Endometrial microvascular endothelial cells (primary cell): Measurements from ENCODE around the gene GLI1. TPM values are rescaled to one million over a fixed set of nuclear protein-coding genes. Genes with fewer than 3 reads are reported as not detected.
"Not testable (repeated sequence)": the region's sequence is repeated elsewhere in the genome, so short reads cannot be mapped to it uniquely, and the experiment has no call there.

ENCODE experiments used
- in situ Hi-C: cut with HindIII; loops from 2 replicates; pipeline ENCODE4 v1.10.0; 2017; ENCODE audit warnings: low sequenced_read_pairs, low pct_unique_long_range_greater_than_20kb; ENCODE audit errors: inconsistent ontology term
- total RNA-seq: library from RNA; depleted of rRNA; stranded (reverse); fragments of >200 nt; gene quantifications from one replicate; pipeline ENCODE4 v1.2.3, GENCODE V29; 2015; ENCODE audit errors: inconsistent ontology term

The GLI1 gene
- total RNA-seq, 1 donor from 2014 or later: not detected

GRCh38 chr12:57438400-57438799 is 21.2 kb upstream of the GLI1 start:
- in situ Hi-C loops: no loop called here

GRCh38 chr12:57439762-57440266 is 19.8 kb upstream of the GLI1 start:
- in situ Hi-C loops: no loop called here

- in situ Hi-C loops: not testable (repeated sequence)
These were observed 18.2 kb upstream of the GLI1 start for GRCh38 chr12:57441393-57441792.

- in situ Hi-C loops: no loop called here
These were observed 17.6 kb upstream of the GLI1 start for GRCh38 chr12:57441846-57442427.

GRCh38 chr12:57444337-57444736 is 15.2 kb upstream of the GLI1 start:
- in situ Hi-C loops: not testable (repeated sequence)

GRCh38 chr12:57444744-57445143 is 14.8 kb upstream of the GLI1 start:
- in situ Hi-C loops: no loop called here

GRCh38 chr12:57446292-57446960 is 13.2 kb upstream of the GLI1 start:
- in situ Hi-C loops: no loop called here

- in situ Hi-C loops: no loop called here
These were observed 10.9 kb upstream of the GLI1 start for GRCh38 chr12:57448669-57449068.

- in situ Hi-C loops: no loop called here
These were observed 10.2 kb upstream of the GLI1 start for GRCh38 chr12:57449375-57449774.

- in situ Hi-C loops: no loop called here
These were observed 9.5 kb upstream of the GLI1 start for GRCh38 chr12:57450057-57450456.

GRCh38 chr12:57451233-57451778 is 8.3 kb upstream of the GLI1 start:
- in situ Hi-C loops: no loop called here

GRCh38 chr12:57452181-57452936 is 7.2 kb upstream of the GLI1 start:
- in situ Hi-C loops: no loop called here

GRCh38 chr12:57452937-57453509 is 6.6 kb upstream of the GLI1 start:
- in situ Hi-C loops: no loop called here

- in situ Hi-C loops: no loop called here
These were observed 5.4 kb upstream of the GLI1 start for GRCh38 chr12:57454213-57454565.

GRCh38 chr12:57454566-57455373 is 4.8 kb upstream of the GLI1 start, which contains the start of gene INHBE:
TSS of gene INHBE (plus strand) at chr12:57455307. CDS start at chr12:57455537, 230 bp downstream.
- in situ Hi-C loops: no loop called here

GRCh38 chr12:57455374-57456144 is 4.0 kb upstream of the GLI1 start:
- in situ Hi-C loops: no loop called here

- in situ Hi-C loops: no loop called here
These were observed 3.4 kb upstream of the GLI1 start for GRCh38 chr12:57456145-57456700.
